Measurements from ENCODE around the gene TMX3.

GRCh38 chr18:68705119-68705518 lies 9.8 kb downstream of the TMX3 start:
- TF ChIP-seq CTCF (IDR thresholded peaks at IDR 0.05; ENCODE audit: extremely low read depth in 1 of 2, insufficient read depth in 1 of 2, low read depth in 1 of 2, low read length in 2 of 2) (no peak), EZH2 (IDR thresholded peaks at IDR 0.05; ENCODE audit: borderline replicate concordance, low read depth, low read length, severe bottlenecking) (no peak), POLR2A (IDR thresholded peaks at IDR 0.05; ENCODE audit: low read depth, low read length) (no peak)

All from endothelial cell of umbilical vein (primary cell).